ENCODE measurements around the gene PIAS2. TPM values are rescaled to one million over a fixed set of nuclear protein-coding genes. Genes with fewer than 3 reads are reported as not detected.
"Not testable (repeated sequence)": the region's sequence is repeated elsewhere in the genome, so short reads cannot be mapped to it uniquely, and the experiment has no call there.

Gene PIAS2
- total RNA-seq, 1 donor, result 15.9 TPM

- DNase-seq (ENCODE audit: low read depth in 2 of 3, low spot score in 2 of 3), result no peak
These were observed 6.5 kb downstream of the PIAS2 start for GRCh38 chr18:46910856-46911255.

- no peak for DNase-seq (ENCODE audit: low read depth in 2 of 3, low spot score in 2 of 3)
These were observed 7.8 kb downstream of the PIAS2 start for GRCh38 chr18:46909497-46909896.

DNA sequence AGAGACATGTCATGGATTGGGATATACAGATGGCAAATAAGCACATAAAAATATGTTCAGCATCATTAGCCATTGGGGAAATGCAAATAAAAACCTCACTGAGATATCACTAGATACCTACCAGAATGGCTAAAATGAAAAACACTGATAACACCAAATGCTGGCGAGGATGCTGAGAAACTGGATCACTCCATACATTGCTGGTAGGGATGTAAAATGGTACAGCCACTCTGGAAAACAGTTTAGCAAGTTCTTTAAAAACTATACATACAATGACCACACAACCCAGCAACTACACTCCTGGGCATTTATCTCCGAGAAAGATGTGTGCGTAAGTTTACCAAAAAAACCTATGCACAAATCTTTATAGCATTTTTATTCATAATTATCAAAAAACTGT, 13.9 kb downstream of the PIAS2 start:
- DNase-seq (ENCODE audit: low read depth in 2 of 3, low spot score in 2 of 3), result no peak

DNA sequence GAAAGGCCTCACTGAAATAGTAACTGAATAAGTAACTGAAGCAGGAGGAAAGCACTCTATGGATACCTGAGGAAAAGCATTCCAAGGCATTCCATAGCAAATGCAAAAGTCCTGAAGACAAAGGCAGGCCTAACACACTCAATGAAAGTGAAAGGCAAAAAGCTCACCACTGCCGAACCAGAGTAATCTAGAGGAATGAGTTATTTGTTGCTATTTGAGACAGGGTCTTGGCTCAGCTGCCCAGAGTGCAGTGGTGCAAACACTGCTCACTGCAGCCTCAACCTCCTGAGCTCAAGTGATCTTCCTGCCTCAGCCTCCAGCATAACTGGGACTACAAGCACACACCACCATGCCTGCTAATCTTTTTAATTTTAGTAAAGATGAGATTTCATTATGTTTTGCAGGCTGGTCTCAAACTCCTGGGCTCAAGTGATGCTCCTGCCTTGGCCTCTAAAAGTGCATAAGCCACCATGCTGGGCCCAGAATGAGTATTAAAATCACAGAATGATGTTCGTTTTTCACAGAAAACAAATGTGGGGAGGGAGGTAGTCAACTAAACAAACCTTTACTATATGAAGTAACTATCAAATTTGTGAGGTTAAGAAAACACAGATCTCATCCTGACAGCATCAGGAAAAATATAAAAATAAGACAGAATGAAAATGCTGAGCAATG, 17.9 kb downstream of the PIAS2 start:
- no peak for DNase-seq (ENCODE audit: low read depth in 2 of 3, low spot score in 2 of 3)

- DNase-seq (ENCODE audit: low read depth in 2 of 3, low spot score in 2 of 3), result no peak
These were observed 23.2 kb downstream of the PIAS2 start for GRCh38 chr18:46894124-46894523.

DNA sequence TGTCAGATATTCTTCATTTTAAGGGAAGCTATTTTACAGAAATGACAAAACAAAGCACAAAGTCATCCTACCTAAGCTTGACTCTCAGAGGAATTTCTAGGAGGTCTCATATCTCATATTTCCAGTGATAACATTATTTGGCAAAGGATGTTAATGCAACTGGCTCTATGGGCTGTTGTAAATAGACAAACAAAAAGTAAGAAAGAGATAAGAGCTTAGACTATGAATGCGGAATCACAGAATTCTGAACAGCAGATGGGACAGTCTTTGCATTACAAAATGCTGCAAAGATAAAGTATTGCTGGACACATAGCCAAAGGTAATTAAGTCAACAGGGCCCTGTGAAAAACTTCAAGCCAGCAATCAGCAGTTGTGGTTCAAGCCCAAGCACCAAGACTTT, 23.9 kb downstream of the PIAS2 start:
- DNase-seq (ENCODE audit: low read depth in 2 of 3, low spot score in 2 of 3), result no peak

DNA sequence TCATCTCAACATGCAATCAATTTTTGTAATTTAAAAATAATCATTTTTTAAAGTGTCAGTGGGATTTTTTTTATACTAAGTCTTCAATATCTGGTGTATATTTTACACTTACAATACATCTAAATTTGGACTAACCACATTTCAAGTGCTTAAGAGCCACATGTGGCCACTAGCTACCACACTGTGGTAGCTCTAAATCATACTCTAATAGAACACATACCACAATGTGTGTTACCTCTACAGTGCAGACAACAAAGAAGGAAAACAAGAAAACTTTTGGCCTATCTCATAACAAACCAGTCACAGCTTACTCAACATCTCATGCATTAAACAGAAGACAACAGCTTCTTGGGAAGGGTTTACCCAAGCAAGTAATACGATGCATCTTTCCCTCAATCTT, 24.5 kb downstream of the PIAS2 start:
- no peak for DNase-seq (ENCODE audit: low read depth in 2 of 3, low spot score in 2 of 3)

DNA sequence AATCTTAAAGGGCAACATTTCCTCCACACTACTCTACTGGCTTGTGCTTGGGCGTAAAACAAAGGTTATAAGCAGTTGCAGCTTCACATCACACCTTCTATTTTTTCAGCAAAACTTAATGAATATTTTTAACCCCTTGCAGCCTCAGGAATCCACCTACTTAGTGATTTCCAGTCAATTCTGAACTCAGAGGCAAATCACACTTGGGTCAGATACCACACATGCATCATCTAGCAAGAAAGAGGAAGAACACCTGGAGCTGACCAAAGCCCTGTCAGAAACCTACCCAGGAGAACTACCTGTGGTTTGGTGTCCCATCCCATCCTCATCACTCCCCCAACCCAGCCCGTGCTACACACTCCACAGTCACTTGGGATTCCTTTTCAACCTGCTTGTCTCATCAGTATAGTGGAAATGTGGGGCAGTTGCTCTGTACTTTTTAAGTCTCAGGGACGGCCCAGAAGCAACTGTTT, 25.5 kb downstream of the PIAS2 start:
- no peak for DNase-seq (ENCODE audit: low read depth in 2 of 3, low spot score in 2 of 3)

DNA sequence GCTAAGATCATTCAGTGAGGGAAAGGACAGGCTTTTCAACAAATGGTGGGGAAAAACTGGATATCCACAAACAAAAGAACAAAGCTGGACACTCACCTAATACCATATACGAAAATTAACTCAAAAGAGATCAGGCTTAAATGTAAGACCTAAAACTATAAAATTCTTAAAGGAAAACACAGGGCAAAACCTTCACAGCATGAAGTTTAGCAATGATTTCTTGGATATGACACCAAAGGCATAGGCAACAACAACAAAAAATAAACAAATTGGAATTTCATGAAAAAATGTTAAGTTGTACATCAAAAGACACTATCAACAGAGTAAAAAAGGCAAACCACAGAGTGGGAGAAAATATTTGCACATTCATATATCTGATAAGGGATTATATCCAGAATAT, 28.3 kb downstream of the PIAS2 start:
- no peak for DNase-seq (ENCODE audit: low read depth in 2 of 3, low spot score in 2 of 3)

- DNase-seq (ENCODE audit: low read depth in 2 of 3, low spot score in 2 of 3), result no peak
These were observed 30.4 kb downstream of the PIAS2 start for GRCh38 chr18:46886893-46887292.

DNA sequence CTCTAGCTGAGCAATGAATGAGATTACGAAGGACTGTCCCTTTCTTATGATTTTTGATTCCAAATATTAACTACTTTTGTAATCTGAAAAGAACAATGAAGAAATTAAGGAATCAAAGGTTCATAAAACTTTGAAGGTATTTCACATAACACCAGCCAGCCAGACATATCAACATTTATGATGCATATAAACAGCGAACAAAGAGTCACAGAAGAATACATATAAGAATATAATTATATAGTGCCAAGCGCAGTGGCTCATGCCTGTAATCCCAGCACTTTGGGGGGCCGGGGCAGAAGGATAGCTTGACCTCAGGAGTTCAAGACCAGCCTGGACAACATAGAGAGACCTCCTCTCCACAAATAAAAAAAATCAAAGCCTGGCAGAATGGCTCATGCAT, 34.1 kb downstream of the PIAS2 start:
- no peak for DNase-seq (ENCODE audit: low read depth in 2 of 3, low spot score in 2 of 3)

DNA sequence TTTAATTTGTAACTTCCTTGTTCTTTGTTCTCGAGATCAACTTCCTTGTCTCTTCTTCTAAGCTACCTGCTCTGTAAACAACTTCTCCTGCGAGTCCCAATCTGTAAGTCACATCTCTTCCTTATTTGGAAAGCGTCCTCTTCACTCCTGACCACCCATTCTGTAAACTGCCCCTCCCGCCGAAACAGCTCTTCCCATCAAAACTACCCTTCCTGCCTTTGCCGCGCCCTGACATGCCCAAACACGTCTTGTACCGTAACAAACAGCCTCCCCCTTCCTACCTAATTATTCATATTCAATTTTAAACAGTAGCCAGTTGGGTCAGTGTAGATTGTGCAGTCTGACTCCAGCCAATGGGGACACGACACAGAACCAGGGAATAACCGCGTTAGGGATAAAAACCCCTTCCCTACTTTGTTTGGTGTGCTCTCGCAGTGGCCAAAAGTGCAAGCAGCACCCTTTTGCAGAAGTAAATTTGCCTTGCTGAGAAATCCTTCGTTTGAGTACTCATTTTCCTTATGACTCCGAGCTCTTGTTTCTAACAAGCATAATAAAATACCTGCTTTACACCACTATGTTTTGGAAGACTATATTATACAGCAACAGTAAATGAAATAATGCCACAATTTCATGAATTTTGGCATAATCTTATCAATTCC, 39.8 kb downstream of the PIAS2 start:
- no peak for DNase-seq (ENCODE audit: low read depth in 2 of 3, low spot score in 2 of 3)

DNA sequence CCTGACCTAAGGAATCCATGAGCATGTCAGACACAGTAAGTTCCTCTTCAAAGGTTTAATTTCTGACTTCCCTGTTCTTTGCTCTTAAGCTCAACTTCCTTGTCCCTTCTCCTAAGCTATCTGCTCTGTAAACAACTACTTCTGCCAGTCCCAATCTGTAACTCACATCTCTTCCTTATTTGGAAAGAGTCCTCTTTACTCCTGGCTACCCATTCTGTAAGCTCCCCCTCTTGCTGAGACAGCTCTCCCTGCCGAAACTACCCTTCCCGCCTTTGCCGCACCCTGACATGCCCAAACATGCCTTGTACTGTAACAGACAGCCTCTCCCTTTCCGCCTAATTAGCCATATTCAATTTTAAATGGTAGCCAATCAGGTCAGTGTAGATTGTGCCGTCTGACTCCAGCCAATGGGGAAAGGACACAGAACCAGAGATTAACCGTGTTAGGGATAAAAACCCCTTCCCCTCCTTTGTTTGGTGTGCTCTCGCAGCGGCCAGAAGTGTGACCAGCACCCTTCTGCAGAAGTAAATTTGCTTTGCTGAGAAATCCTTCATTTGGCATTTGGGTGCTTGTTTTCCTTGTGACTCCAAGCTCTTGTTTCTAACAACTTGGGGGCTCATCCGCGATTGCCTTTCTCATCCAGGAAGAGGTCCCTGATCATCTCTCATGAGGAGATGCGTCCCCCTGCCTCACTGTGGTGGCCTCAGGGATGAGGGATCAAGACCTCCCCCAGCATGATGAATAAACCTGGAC, 49.0 kb downstream of the PIAS2 start:
- no peak for DNase-seq (ENCODE audit: low read depth in 2 of 3, low spot score in 2 of 3)

DNA sequence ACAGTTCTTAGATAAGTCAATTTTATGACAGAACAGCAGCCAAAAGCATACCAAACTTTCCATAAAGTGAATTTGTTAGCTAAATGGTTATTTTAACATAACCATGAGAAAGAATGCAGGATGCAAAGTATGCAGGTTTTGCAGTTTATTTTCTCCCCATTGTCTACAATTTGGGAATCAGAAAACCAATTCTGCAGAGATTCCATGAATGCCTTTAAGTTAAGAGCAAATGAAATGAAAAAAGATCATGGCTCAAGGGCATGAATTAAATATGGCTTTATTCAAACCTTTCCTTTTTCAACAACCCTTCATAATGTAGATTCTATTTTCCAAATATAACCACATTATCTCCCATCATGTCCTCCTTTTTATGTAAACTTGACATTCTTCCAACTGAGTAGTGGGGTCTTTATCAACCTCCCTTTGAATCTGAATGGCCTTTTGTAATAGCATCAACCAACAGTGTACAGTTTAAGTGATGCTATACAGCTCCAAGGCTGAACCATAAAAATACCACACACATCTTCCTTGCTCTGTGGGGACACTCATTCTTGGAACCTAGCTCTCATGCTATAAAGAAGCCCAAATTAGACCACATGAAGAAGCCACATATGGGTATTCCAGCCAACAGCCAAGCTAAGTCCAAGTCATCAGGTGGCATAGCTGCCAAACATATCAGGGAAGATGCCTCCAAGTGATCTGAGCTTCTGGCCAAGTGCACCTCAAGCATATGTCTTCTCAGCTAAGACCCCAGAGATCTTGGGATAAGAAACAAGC, 49.8 kb downstream of the PIAS2 start:
- no peak for DNase-seq (ENCODE audit: low read depth in 2 of 3, low spot score in 2 of 3)

GRCh38 chr18:46866523-46866922, 50.8 kb downstream of the PIAS2 start:
- DNase-seq (ENCODE audit: low read depth in 2 of 3, low spot score in 2 of 3), result no peak

GRCh38 chr18:46865245-46865644, 52.1 kb downstream of the PIAS2 start:
- DNase-seq (ENCODE audit: low read depth in 2 of 3, low spot score in 2 of 3), result not testable (repeated sequence)

DNA sequence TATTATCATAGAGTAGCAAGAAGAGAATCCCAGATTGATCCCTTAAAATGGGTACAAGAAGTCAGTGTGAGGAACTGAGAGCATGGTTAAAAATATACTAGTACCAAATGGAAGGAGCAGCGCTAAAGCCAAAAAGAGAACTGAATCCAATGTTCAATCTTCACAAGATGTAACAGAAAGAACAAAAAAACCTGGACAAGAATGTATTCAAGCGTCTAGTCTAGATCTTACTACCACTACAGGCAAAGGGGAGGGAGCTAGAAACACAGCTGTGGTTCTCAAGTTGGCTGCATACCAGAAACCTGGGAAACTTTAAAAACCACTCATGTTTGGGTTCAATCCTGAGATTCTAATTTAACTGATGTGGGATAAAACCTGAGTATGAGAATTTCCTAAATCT, 57.5 kb downstream of the PIAS2 start:
- no peak for DNase-seq (ENCODE audit: low read depth in 2 of 3, low spot score in 2 of 3)

- no peak for DNase-seq (ENCODE audit: low read depth in 2 of 3, low spot score in 2 of 3)
These were observed 59.0 kb downstream of the PIAS2 start for GRCh38 chr18:46858290-46858689.

DNA sequence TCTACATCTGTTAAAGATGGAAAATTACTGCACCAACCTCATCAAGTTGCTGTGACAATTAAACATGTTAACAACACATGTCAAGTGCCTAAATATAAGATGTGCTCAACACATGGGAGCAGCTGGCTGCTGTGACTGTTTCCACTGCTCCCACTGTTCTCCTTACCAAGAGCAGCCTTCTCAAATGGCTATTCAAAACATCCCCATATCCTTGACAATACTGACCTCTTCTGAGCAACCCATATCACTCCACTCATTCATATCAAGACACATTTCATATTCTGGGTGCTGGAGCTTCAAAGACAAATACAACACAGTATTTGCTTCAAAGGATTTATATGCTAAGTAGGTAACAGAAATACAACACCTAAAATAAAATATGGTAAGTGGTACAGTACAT, 60.3 kb downstream of the PIAS2 start:
- DNase-seq (ENCODE audit: low read depth in 2 of 3, low spot score in 2 of 3), result peak in 1 of 3 donors; percentile 3

DNA sequence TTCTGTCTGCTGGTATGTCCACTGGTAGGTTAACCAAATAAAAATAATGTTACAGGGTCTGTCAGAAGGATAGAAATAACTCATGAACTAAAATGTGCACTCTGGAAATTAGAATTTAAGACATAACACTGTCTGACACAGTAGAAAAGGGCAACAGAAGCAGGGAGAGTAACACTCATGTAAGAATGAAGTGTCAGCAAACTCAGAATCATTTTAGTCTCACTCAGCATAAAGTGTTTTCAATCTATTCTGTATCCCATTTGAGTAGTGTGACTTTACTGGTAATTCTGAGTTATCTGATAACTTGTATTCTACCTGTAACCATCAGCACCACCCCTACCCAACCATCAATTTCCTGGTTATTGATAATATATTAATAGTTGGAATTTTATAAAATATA, 68.3 kb downstream of the PIAS2 start:
- DNase-seq (ENCODE audit: low read depth in 2 of 3, low spot score in 2 of 3), result no peak

GRCh38 chr18:46843372-46843771, 73.9 kb downstream of the PIAS2 start:
- DNase-seq (ENCODE audit: low read depth in 2 of 3, low spot score in 2 of 3), result no peak
